H9 (cell line): ENCODE measurements around the gene REXO4. TPM values are rescaled to one million over a fixed set of nuclear protein-coding genes. Genes with fewer than 3 reads are reported as not detected.

Experiments
- DNase-seq: peaks from one replicate; pipeline ENCODE4 v3.0.0-alpha.2; 2017
- H2AFZ ChIP-seq: one replicate; pipeline ENCODE4 v1.6.1; 2013; ENCODE audit warnings: mild to moderate bottlenecking, low read length, control low read depth, moderate library complexity
- H2AK5ac ChIP-seq: 2 replicates; pipeline ENCODE4 v1.6.1; 2013; ENCODE audit warnings: low read length, control low read depth, mixed read lengths; ENCODE audit not compliant: insufficient read length
- H2BK120ac ChIP-seq: one replicate; pipeline ENCODE4 v1.6.1; 2013; ENCODE audit warnings: low read depth, mild to moderate bottlenecking, low read length, control low read depth, inconsistent platforms; ENCODE audit not compliant: poor library complexity, severe bottlenecking
- H2BK12ac ChIP-seq: 2 replicates; pipeline ENCODE4 v1.6.1; 2013; ENCODE audit warnings: low read length, control low read depth, mixed read lengths, low read depth; ENCODE audit not compliant: insufficient read length
- H2BK15ac ChIP-seq: 2 replicates; pipeline ENCODE4 v1.6.1; 2013; ENCODE audit warnings: low read depth, low read length, control low read depth
- H2BK20ac ChIP-seq: one replicate; pipeline ENCODE4 v1.6.1; 2013; ENCODE audit warnings: low read depth, mild to moderate bottlenecking, low read length, control low read depth, inconsistent platforms; ENCODE audit not compliant: poor library complexity, severe bottlenecking
- H2BK5ac ChIP-seq: 2 replicates; pipeline ENCODE4 v1.6.1; 2013; ENCODE audit warnings: low read length, control low read depth, mixed read lengths; ENCODE audit not compliant: insufficient read length
- H3K14ac ChIP-seq: 2 replicates; pipeline ENCODE4 v1.6.1; 2013; ENCODE audit warnings: low read length, control low read depth; ENCODE audit not compliant: insufficient read depth
- H3K18ac ChIP-seq: 2 replicates; pipeline ENCODE4 v1.6.1; 2013; ENCODE audit warnings: low read depth, mild to moderate bottlenecking, mixed read lengths, low read length, control low read depth; ENCODE audit not compliant: insufficient read length
- H3K23ac ChIP-seq: 2 replicates; pipeline ENCODE4 v1.6.1; 2013; ENCODE audit warnings: low read length, control low read depth, mixed read lengths, low read depth; ENCODE audit not compliant: insufficient read length
- H3K23me2 ChIP-seq: 2 replicates; pipeline ENCODE4 v1.6.1; 2013; ENCODE audit warnings: low read depth, mild to moderate bottlenecking, mixed read lengths, low read length, control low read depth; ENCODE audit not compliant: insufficient read length, poor library complexity, severe bottlenecking
- H3K27ac ChIP-seq: 2 replicates; pipeline ENCODE4 v1.5.1; 2013; ENCODE audit warnings: low read length, control low read depth, mixed read lengths, low read depth; ENCODE audit not compliant: insufficient read length
- H3K27me3 ChIP-seq: 2 replicates; pipeline ENCODE4 v1.6.1; 2013; ENCODE audit warnings: low read length, control low read depth, inconsistent platforms; ENCODE audit not compliant: insufficient read depth
- H3K4ac ChIP-seq: 2 replicates; pipeline ENCODE4 v1.6.1; 2013; ENCODE audit warnings: low read depth, mild to moderate bottlenecking, control low read depth, inconsistent platforms, low read length, moderate library complexity
- H3K4me1 ChIP-seq: 2 replicates; pipeline ENCODE4 v1.6.1; 2013; ENCODE audit warnings: low read length, control low read depth, inconsistent platforms; ENCODE audit not compliant: insufficient read depth
- H3K4me2 ChIP-seq: 2 replicates; pipeline ENCODE4 v1.6.1; 2013; ENCODE audit warnings: low read length, control low read depth, mixed read lengths; ENCODE audit not compliant: insufficient read length, insufficient read depth
- H3K56ac ChIP-seq: 2 replicates; pipeline ENCODE4 v1.6.1; 2013; ENCODE audit warnings: low read depth, mild to moderate bottlenecking, mixed read lengths, low read length, control low read depth; ENCODE audit not compliant: insufficient read length
- H3K79me1 ChIP-seq: 2 replicates; pipeline ENCODE4 v1.6.1; 2013; ENCODE audit warnings: low read depth, mild to moderate bottlenecking, moderate library complexity, low read length, control low read depth, inconsistent platforms; ENCODE audit not compliant: insufficient read depth, poor library complexity, severe bottlenecking
- H3K79me2 ChIP-seq: 2 replicates; pipeline ENCODE4 v1.6.1; 2013; ENCODE audit warnings: low read length, control low read depth, inconsistent platforms; ENCODE audit not compliant: insufficient read depth
- H3K9ac ChIP-seq: 2 replicates; pipeline ENCODE4 v1.6.1; 2013; ENCODE audit warnings: low read length, control low read depth, mixed read lengths; ENCODE audit not compliant: insufficient read length; ENCODE audit errors: extremely low read depth
- H3K9me3 ChIP-seq: one replicate; pipeline ENCODE4 v1.6.1; 2013; ENCODE audit warnings: low read depth, low read length, inconsistent platforms; ENCODE audit not compliant: control insufficient read depth
- H3T11ph ChIP-seq: one replicate; pipeline ENCODE4 v1.6.1; 2013; ENCODE audit warnings: mild to moderate bottlenecking, low read length, control low read depth, inconsistent platforms
- H4K20me1 ChIP-seq: one replicate; pipeline ENCODE4 v1.6.1; 2013; ENCODE audit not compliant: control insufficient read depth, insufficient read length, insufficient read depth
- H4K5ac ChIP-seq: 2 replicates; pipeline ENCODE4 v1.6.1; 2013; ENCODE audit warnings: low read depth, mild to moderate bottlenecking, mixed read lengths, low read length, control low read depth; ENCODE audit not compliant: insufficient read length
- H4K8ac ChIP-seq: replicated peaks from 2 replicates; pipeline ENCODE4 v1.6.1; 2013; ENCODE audit warnings: low read length, control low read depth, mixed read lengths, low read depth; ENCODE audit not compliant: insufficient read length
- H4K91ac ChIP-seq: 2 replicates; pipeline ENCODE4 v1.6.1; 2013; ENCODE audit warnings: low read depth, mild to moderate bottlenecking, moderate library complexity, mixed read lengths, low read length, control low read depth; ENCODE audit not compliant: insufficient read length
- H3K27ac Mint-ChIP-seq, 3 experiments: 2 replicates in 2 of 3; 3 replicates in 1 of 3; pipeline ENCODE4 v1.8.0; 2020 to 2021; ENCODE audit warnings: mixed read lengths in 3 of 3, mild to moderate bottlenecking in 1 of 3, moderate library complexity in 1 of 3
- H3K27me3 Mint-ChIP-seq: 2 replicates; pipeline ENCODE4 v1.8.0; 2021; ENCODE audit warnings: low read depth, mild to moderate bottlenecking, moderate library complexity, mixed read lengths
- H3K36me3 Mint-ChIP-seq, 3 experiments: 2 replicates in 2 of 3; 3 replicates in 1 of 3; pipeline ENCODE4 v1.8.0; 2020 to 2021; ENCODE audit warnings: low read depth in 3 of 3, mixed read lengths in 3 of 3; ENCODE audit not compliant: insufficient read depth in 1 of 3
- H3K4me1 Mint-ChIP-seq, 2 experiments: 2 replicates each; pipeline ENCODE4 v1.8.0; 2020; ENCODE audit warnings: mixed read lengths in 2 of 2
- H3K4me3 Mint-ChIP-seq, 2 experiments: 2 replicates in 1 of 2; 3 replicates in 1 of 2; pipeline ENCODE4 v1.8.0; 2020 to 2021; ENCODE audit warnings: mild to moderate bottlenecking in 2 of 2, mixed read lengths in 2 of 2, moderate library complexity in 1 of 2
- H3K9me3 Mint-ChIP-seq, 2 experiments: 2 replicates in 1 of 2; 3 replicates in 1 of 2; pipeline ENCODE4 v1.8.0; 2020; ENCODE audit warnings: mild to moderate bottlenecking in 2 of 2, mixed read lengths in 2 of 2, moderate library complexity in 1 of 2
- WGBS: extraction: QIAGEN DNeasy Blood & Tissue Kit; methylation state at CpG from one replicate; pipeline ENCODE4 v1.1.7; 2013; ENCODE audit warnings: missing lambda C conversion rate, low lambda C conversion rate, mixed read lengths; ENCODE audit not compliant: insufficient read length; ENCODE audit errors: extremely low coverage; 5-methylcytosine and 5-hydroxymethylcytosine counted together
- total RNA-seq: library from RNA; stranded (reverse); gene quantifications from 2 replicates; pipeline ENCODE4 v1.2.1, GENCODE V29; 2021
- TF ChIP-seq, protein P1 (sequence below): fragments of 200-600 bp; sonication (generic); conservative IDR thresholded peaks from 3 replicates; pipeline ENCODE4 v1.8.0; 2021; ENCODE audit warnings: antibody characterized with exemption, mild to moderate bottlenecking

Gene REXO4
- total RNA-seq, 1 experiment from 2014 or later, result 35.2 TPM

- Mint-ChIP-seq H3K27ac (peak overlapping the region in 2 of 3 experiments; percentile 9 to 48; a peak in 1 of 7 replicates), H3K9me3 (no peaks in the 10 kb centered on the region), H3K4me1 (peaks cover 8 to 11% of the 10 kb centered on the region in 2 experiments), H3K27me3 (peaks cover 5% of the 10 kb centered on the region), H3K36me3 (no peaks in the 10 kb centered on the region), H3K4me3 (no peak overlapping the region)
- Histone ChIP-seq H2AK5ac (no peak overlapping the region), H2BK12ac (no peak overlapping the region), H3K9ac (no peak overlapping the region), H3K14ac (no peak overlapping the region), H2AFZ (no peak overlapping the region), H2BK15ac (no peak overlapping the region), H3K4me2 (no peak overlapping the region), H3K27me3 (no peaks in the 10 kb centered on the region), H4K5ac (no peak overlapping the region), H3K4ac (no peak overlapping the region), H3K56ac (no peak overlapping the region), H3K79me2 (no peaks in the 10 kb centered on the region), H2BK120ac (no peak overlapping the region), H3K23ac (no peak overlapping the region), H3T11ph (no peak overlapping the region), H3K9me3 (no peaks in the 10 kb centered on the region), H2BK20ac (no peak overlapping the region), H4K8ac (no peak overlapping the region), H3K18ac (no peak overlapping the region), H4K20me1 (no peaks in the 10 kb centered on the region), H3K27ac (no peak overlapping the region), H3K79me1 (no peaks in the 10 kb centered on the region), H4K91ac (no peak overlapping the region), H2BK5ac (no peak overlapping the region), H3K4me1 (no peaks in the 10 kb centered on the region; the same call in 1 of the 2 replicates), H3K23me2 (peaks cover 6% of the 10 kb centered on the region)
- no peak for DNase-seq
- no CpG with 5 or more reads among the region's 19 CpGs for WGBS
- TF ChIP-seq, protein P1, sequence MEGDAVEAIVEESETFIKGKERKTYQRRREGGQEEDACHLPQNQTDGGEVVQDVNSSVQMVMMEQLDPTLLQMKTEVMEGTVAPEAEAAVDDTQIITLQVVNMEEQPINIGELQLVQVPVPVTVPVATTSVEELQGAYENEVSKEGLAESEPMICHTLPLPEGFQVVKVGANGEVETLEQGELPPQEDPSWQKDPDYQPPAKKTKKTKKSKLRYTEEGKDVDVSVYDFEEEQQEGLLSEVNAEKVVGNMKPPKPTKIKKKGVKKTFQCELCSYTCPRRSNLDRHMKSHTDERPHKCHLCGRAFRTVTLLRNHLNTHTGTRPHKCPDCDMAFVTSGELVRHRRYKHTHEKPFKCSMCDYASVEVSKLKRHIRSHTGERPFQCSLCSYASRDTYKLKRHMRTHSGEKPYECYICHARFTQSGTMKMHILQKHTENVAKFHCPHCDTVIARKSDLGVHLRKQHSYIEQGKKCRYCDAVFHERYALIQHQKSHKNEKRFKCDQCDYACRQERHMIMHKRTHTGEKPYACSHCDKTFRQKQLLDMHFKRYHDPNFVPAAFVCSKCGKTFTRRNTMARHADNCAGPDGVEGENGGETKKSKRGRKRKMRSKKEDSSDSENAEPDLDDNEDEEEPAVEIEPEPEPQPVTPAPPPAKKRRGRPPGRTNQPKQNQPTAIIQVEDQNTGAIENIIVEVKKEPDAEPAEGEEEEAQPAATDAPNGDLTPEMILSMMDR, result no peak
Observed at GRCh38 chr9:133454325-133454724, 36.5 kb upstream of the REXO4 start.
